GM19328 (cell line): ENCODE results near the gene CIAO3.
"Not testable (repeated sequence)": the region's sequence is repeated elsewhere in the genome, so short reads cannot be mapped to it uniquely, and the experiment has no call there.

Experiments used
- ATAC-seq: cut with Tn5 transposase; IDR thresholded peaks from one replicate; pipeline ENCODE4 v1.9.1; 2021; ENCODE audit warnings: mild to moderate bottlenecking, moderate library complexity; ENCODE audit not compliant: unreplicated experiment

Gene CIAO3

GRCh38 chr16:725041-725376 is 15.8 kb downstream of the CIAO3 start:
- ATAC-seq = no peak

DNA sequence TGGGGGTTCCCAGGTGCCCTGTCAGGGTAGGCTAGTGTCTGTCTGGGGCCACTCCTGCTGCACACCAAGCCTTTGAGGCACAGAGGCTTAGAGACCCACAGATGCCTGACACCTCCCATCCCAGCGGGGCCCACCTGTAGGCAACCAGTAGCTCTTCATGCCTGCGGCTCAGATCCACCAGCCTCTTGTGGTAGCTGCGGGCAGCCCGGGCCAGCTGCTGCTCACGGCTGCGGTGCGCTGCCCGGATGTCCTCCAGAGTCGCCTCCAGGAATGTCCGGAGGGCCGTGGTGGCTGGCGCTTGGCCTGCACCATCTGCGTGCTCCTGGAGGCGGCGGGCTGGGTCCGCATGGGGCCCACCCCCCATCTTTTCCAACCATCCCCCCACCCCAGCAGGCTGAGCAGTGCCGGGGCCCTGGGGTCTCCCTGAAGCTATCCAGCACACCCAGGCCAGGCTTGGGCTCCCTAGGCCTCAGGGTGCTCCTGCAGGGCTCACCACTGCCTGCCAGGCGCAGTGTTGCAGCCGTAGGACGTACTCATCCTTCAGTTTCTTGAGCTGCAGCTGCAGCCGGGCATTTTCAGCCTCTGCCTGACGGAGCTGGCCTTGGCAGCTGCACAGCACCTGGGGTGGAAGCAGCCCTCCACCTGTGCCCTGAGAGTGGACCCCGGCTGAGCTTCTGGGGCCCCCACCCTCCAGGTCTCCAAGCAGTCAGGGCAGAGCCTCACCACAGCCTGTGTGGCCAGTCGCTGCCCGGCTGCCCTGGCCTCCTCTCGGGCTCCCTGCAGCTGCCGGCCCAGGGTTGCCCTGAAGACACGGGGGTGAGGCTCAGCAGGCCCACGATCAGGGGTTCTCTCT is 16.4 kb downstream of the CIAO3 start:
- no peak for ATAC-seq

- ATAC-seq = no peak
Measured at GRCh38 chr16:723695-724094, 17.1 kb downstream of the CIAO3 start.

- ATAC-seq = no peak
Measured at GRCh38 chr16:722835-723633, 17.8 kb downstream of the CIAO3 start.

DNA sequence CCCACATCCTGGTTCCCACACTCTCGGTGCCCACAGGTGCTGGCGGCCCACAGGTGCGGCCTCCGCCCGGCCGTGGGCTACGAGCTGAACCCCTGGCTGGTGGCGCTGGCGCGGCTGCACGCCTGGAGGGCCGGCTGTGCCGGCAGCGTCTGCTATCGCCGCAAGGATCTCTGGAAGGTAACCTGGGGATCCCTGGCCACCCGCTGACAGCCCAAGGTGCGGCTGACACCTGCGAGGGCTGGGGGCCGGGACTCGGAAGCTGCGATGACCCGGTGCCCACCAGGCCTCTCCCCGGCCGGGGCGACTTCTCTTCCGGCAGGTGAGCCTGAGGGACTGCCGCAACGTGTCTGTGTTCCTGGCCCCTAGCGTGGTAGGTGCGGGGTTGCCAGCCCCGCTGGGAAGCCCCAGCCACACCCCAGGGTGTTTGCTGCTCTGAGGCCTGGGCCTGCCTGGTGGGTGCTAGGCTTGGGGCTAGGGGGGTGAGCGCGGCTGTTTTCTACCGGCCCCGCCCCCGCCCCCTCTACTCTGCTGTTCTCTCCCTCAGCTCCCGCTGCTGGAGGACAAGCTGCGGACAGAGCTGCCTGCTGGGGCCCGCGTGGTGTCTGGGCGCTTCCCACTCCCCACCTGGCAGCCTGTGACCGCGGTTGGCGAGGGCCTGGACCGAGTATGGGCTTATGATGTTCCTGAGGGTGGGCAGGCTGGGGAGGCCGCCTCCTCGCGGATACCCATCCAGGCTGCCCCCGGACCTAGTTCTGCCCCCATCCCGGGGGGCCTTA is 18.8 kb downstream of the CIAO3 start:
- no peak for ATAC-seq

DNA sequence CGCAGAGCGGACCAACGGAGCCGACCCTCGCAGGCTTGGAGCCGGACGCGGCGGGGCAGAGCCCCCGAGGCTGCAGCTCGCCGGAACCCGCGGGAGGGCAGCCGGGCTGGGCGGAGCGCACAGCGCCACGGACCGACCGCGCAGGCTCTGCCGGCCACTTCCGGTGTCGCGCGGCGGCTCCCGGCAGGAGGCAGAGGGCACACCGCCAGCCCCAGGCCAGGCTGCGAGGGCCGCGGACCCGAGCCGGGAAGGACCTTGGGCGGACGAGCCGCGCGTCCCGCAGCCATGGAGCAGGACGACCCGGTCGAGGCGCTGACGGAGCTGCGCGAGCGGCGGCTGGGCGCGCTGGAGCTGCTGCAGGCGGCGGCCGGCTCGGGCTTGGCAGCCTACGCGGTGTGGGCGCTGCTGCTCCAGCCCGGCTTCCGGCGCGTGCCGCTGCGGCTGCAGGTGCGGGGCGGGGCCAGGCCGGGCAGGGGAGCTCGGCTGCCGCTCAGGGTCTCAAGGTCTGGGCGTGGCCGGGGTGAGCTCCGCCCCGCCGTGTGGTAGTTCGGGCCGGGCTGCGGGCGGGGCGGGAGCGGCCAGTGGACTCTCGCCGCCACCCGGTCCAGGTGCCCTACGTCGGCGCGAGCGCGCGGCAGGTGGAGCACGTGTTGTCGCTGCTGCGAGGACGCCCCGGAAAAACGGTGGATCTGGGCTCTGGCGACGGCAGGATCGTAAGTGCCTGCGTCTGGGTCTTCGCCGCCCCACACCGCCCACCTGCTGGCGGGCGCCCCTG is 19.6 kb downstream of the CIAO3 start, which contains the start of gene ANTKMT:
Gene ANTKMT (plus strand): TSS at position 157 of the 775 bp plus-strand sequence. CDS start 129 bp downstream, at position 286.
- ATAC-seq = peak; percentile 73

DNA sequence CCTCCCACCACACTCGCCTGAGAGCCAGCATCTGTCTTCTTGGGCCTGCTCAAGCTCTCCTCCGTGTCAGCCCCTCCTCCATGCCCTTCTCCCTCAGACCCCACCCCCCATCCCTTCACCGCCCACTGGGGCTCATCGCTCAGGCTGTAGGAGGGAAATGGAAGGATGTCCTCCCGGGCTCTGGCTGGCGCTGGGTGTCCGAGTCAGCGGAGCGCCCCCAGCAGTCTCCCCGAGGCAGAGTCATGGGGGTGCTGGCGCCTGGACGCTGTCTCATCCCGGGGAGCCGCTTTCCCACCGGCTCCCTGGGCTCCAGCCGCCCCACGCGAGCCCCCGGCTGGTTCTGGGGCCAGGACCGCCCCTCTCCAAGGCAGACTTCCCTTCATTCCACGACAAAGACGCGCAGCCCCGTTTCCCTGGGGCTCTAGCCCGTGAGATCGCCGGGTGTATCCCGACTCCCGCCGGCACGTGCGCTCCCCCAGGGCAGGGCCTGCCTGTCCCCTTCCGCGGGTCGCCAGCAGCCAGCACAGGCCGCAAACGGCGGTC is 20.3 kb downstream of the CIAO3 start:
- ATAC-seq = peak; percentile 13

DNA sequence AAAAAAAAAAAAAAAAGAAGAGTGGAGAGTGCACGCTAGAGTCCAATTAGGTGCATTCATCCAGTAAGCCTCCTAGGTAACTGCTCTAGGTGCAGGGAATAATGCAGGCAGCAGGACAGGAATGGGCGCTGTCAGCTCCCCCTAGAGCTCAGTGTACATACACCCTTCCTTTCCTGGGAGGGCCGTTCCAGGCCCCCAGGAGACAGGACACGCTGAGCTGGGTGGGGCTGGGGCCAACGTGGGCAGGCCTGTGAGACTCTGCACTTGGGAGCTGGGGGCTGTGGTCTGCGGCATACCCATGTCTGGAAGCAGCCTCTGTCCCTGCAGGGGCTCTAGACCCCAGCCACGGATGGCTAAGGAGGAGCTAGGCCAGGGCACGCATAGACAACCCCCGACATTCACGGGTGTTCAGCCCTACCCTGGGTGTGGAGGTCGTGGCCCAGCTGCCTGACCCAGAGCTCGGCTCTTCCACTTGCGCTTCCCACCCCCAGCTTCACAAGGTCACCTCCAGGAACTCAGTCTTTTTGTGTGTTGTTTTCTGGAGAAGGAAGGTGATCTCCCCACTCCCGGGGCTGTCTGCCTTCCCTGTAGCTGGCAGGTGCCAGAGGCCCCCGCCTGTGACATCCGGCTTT is 20.9 kb downstream of the CIAO3 start:
- no peak for ATAC-seq

GRCh38 chr16:718922-719321 is 21.9 kb downstream of the CIAO3 start:
- no peak for ATAC-seq

DNA sequence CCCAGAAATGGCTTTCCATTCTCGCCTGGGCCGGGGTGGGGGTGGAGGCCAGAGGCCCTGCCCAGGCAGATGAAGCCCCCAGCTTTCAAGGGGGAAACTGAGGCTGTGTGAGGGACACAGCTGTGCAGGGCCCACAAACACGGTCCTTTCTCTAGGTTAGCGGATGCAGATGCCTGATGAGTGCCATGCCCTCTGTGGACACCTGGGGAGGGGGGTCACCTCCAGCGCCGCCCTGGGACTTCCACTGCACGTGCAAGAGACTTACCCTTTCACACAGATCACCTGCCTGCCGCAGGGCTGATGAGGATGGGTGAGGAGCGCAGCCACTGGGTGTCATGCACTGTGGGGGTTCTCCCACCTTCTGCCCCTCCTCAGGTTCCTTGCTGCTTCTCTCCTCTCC is 22.4 kb downstream of the CIAO3 start:
- no peak for ATAC-seq

DNA sequence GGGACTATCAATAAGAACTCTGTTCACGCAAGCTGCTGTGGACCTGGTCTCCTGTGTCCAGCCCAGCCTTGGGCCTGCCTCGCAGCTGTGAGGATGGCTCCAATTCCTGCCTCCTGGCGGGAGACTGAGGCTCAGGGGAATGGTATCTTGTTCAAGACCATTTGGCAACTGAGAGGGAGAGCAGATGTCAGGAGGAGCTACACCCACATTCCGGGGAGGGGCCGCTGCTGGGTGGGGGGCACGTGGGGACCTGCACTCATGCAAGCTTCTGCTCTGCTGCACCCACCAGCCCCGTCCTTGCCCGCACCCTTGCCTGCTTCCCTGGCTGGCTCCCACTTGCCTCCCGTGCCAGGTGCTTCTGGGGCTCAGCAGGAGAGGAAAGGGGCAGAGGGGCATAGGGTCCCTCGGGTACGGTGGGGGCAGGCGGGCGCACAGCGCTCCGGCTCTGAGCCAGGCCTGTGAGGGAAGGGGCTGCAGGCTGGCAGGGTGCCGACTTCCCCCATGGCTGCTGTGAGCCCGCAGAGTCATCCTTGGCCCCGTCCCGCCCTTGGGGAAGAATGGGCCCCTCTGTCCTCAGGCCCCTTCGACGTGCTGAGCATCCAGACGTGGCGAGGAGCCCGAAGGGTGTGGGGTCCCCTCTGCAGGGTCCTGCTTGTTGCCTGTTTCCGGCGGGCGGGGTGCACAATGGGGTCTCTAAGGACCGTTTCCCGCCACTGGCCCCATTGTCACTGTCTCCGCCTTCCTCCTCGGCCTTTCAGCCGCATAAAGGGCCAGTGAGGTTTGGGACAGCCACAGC is 23.1 kb downstream of the CIAO3 start:
- no peak for ATAC-seq

- no peak for ATAC-seq
Measured at GRCh38 chr16:716768-717325, 23.9 kb downstream of the CIAO3 start.

DNA sequence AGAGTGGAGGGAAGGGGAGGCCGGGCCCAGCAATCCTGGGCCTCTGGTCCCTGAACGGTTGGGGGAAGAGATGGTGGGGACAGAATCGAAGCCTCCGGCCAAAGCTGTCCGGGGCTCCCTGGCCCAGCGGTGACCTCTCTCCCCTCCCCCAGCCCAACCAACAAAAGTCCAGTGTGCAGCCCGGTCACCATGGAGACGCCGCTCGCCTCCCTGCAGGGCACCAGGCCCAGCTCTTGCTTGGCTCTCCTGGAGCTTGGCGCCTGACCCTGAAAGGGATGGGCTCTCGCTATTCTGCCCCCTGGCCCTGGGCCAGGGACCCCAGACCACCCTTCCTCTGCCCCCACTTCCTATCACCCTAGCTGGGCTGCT is 24.6 kb downstream of the CIAO3 start:
- no peak for ATAC-seq

DNA sequence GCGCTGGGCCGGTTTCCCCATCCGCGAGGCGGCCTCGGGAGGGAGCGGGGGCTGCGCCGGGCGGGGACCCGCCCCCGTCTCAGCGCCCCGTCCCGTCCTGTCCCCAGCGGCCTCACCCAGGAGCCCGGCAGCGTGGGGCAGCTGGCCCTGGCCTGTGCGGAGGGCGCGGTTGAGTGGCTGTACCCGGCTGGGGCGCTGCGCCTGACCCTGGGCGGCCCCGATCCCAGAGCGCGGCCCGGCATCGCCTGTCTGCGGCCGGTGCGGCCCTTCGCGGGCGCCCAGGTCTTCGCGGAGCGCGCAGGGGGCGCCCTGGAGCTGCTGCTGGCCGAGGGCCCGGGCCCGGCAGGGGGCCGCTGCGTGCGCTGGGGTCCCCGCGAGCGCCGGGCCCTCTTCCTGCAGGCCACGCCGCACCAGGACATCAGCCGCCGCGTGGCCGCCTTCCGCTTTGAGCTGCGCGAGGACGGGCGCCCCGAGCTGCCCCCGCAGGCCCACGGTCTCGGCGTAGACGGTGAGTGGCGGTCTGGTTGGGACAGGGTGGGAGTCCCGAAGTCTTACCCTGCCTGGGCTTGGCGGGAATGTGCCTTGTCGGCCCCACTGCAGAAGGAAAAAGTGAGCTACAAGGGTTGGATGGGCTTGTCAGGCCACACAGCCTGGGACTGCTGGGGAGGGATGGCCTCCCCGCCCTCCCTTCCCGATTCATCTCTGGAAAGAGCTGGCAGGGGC is 25.2 kb downstream of the CIAO3 start:
- no peak for ATAC-seq

GRCh38 chr16:714558-715476 is 26.0 kb downstream of the CIAO3 start, which contains the start of gene METRN:
Gene METRN, plus strand, starts transcription at chr16:715118. Its CDS starts 172 bp downstream, at chr16:715290.
- ATAC-seq = no peak

- ATAC-seq = no peak
Measured at GRCh38 chr16:714079-714478, 26.7 kb downstream of the CIAO3 start.

- ATAC-seq = not testable (repeated sequence)
Measured at GRCh38 chr16:712740-713250, 28.0 kb downstream of the CIAO3 start.
